CD14-positive monocyte (primary cell): ENCODE measurements around the gene COLEC11. TPM values are rescaled to one million over a fixed set of nuclear protein-coding genes. Genes with fewer than 3 reads are reported as not detected.

ENCODE experiments used
- DNase-seq, 3 donors: peaks; one replicate each; pipeline ENCODE4 v3.0.0-alpha.2; 2011 to 2022
- H2AFZ ChIP-seq: 2 replicates; pipeline ENCODE4 v1.6.0; 2012; ENCODE audit warnings: mild to moderate bottlenecking, low read depth, low read length, inconsistent platforms; ENCODE audit not compliant: insufficient read depth, poor library complexity, severe bottlenecking
- H3K27ac ChIP-seq, 2 donors: 1 replicate in 1 of 2; 2 replicates in 1 of 2; pipeline ENCODE4 v1.5.1; 2012 to 2013; ENCODE audit warnings: low read length in 2 of 2, control low read depth in 1 of 2, inconsistent platforms in 1 of 2, low read depth in 1 of 2, mild to moderate bottlenecking in 1 of 2
- H3K27me3 ChIP-seq, 2 donors: one replicate each; pipeline versions ENCODE4 v1.6.0 to v1.6.1; 2011 to 2013; ENCODE audit warnings: low read length in 2 of 2; ENCODE audit not compliant: control insufficient read depth in 2 of 2, insufficient read depth in 2 of 2
- H3K36me3 ChIP-seq, 2 donors: replicated peaks in 1 of 2; 1 replicate in 1 of 2; 2 replicates in 1 of 2; pipeline versions ENCODE4 v1.5.1 to v1.6.1; 2012 to 2013; ENCODE audit warnings: low read length in 2 of 2, control low read depth in 1 of 2, inconsistent platforms in 1 of 2, mild to moderate bottlenecking in 1 of 2; ENCODE audit not compliant: insufficient read depth in 2 of 2, control insufficient read depth in 1 of 2
- H3K4me1 ChIP-seq, 2 donors: 1 replicate in 1 of 2; 2 replicates in 1 of 2; pipeline versions ENCODE4 v1.5.1 to v1.6.1; 2012 to 2013; ENCODE audit warnings: low read length in 2 of 2, control low read depth in 1 of 2, inconsistent platforms in 1 of 2, mild to moderate bottlenecking in 1 of 2, moderate library complexity in 1 of 2; ENCODE audit not compliant: insufficient read depth in 2 of 2, control insufficient read depth in 1 of 2
- H3K4me2 ChIP-seq: replicated peaks from 2 replicates; pipeline ENCODE3; 2012; ENCODE audit warnings: low read length, moderate library complexity, mild to moderate bottlenecking; ENCODE audit not compliant: poor library complexity, severe bottlenecking; ENCODE audit errors: extremely low read depth
- H3K4me3 ChIP-seq, 3 experiments: fragments of 200-600 bp in 1 of 3; sonication (generic) in 1 of 3; replicated peaks in 1 of 3; 1 replicate in 2 of 3; 2 replicates in 1 of 3; pipeline ENCODE4 v1.5.1; 2011 to 2013; ENCODE audit warnings: low read length in 3 of 3, mild to moderate bottlenecking in 3 of 3, control low read depth in 2 of 3, low read depth in 2 of 3, inconsistent platforms in 1 of 3, moderate library complexity in 1 of 3
- H3K79me2 ChIP-seq: 2 replicates; pipeline ENCODE4 v1.6.0; 2012; ENCODE audit warnings: mild to moderate bottlenecking, control low read depth, inconsistent platforms, low read length, moderate library complexity; ENCODE audit not compliant: insufficient read depth
- H3K9ac ChIP-seq: 2 replicates; pipeline ENCODE4 v1.6.0; 2017; ENCODE audit warnings: low read length, mild to moderate bottlenecking; ENCODE audit not compliant: insufficient read depth, poor library complexity, severe bottlenecking
- H3K9me3 ChIP-seq, 2 donors: replicated peaks in 1 of 2; 1 replicate in 1 of 2; 2 replicates in 1 of 2; pipeline versions ENCODE4 v1.5.1 to v1.6.1; 2012 to 2013; ENCODE audit warnings: low read length in 2 of 2, control low read depth in 1 of 2; ENCODE audit not compliant: control insufficient read depth in 1 of 2, insufficient read depth in 1 of 2
- H4K20me1 ChIP-seq: 2 replicates; pipeline ENCODE4 v1.6.0; 2012; ENCODE audit warnings: mild to moderate bottlenecking, low read length, control low read depth, moderate library complexity; ENCODE audit not compliant: insufficient read depth
- H3K27ac Mint-ChIP-seq, 7 donors: one replicate each; pipeline ENCODE4 v1.8.0; 2020; ENCODE audit warnings: mild to moderate bottlenecking in 7 of 7, mixed read lengths in 7 of 7, moderate library complexity in 6 of 7, inconsistent platforms in 2 of 7
- H3K27me3 Mint-ChIP-seq, 3 donors: one replicate each; pipeline ENCODE4 v1.8.0; 2021 to 2022; ENCODE audit warnings: low read depth in 3 of 3, mild to moderate bottlenecking in 3 of 3, mixed read lengths in 3 of 3, moderate library complexity in 3 of 3, inconsistent platforms in 1 of 3
- H3K36me3 Mint-ChIP-seq, 2 donors: one replicate each; pipeline ENCODE4 v1.8.0; 2020; ENCODE audit warnings: mixed read lengths in 2 of 2, inconsistent platforms in 1 of 2, mild to moderate bottlenecking in 1 of 2
- H3K4me1 Mint-ChIP-seq: one replicate; pipeline ENCODE4 v1.8.0; 2020; ENCODE audit warnings: mild to moderate bottlenecking, mixed read lengths
- H3K4me3 Mint-ChIP-seq, 2 donors: one replicate each; pipeline ENCODE4 v1.8.0; 2020; ENCODE audit warnings: mild to moderate bottlenecking in 2 of 2, mixed read lengths in 2 of 2, moderate library complexity in 1 of 2
- H3K9me3 Mint-ChIP-seq, 7 donors: one replicate each; pipeline ENCODE4 v1.8.0; 2020 to 2022; ENCODE audit warnings: mixed read lengths in 7 of 7, mild to moderate bottlenecking in 6 of 7, moderate library complexity in 6 of 7, inconsistent platforms in 2 of 7
- WGBS: methylation state at CpG from one replicate; pipeline ENCODE4 v1.1.5; 2013; ENCODE audit warnings: missing lambda C conversion rate; ENCODE audit not compliant: insufficient coverage; 5-methylcytosine and 5-hydroxymethylcytosine counted together
- intact Hi-C, 2 donors: fragments of 100-400 bp; cut with micrococcal nuclease; formaldehyde crosslinking; loops; one replicate each; pipeline versions ENCODE4 v1.15.0 to v1.15.1; 2023
- polyA minus RNA-seq: library from RNA; depleted of rRNA, polyadenylated mRNA; stranded (reverse); fragments of >200 nt; gene quantifications from 2 replicates; pipeline ENCODE4 v1.2.3, GENCODE V29; 2012
- polyA plus RNA-seq, 3 donors: library from polyadenylated mRNA; depleted of rRNA in 1 of 3; unstranded in 2 of 3; stranded (reverse) in 1 of 3; fragments of 300-500 nt in 2 of 3; fragments of >200 nt in 1 of 3; fragmentation: Illumina TruSeq in 2 of 3; gene quantifications; 1 replicate in 2 of 3; 2 replicates in 1 of 3; pipeline ENCODE4 v1.2.3, GENCODE V29; 2012 to 2021
- total RNA-seq, 12 experiments: library from RNA in 1 of 12; stranded (reverse) in 1 of 12; fragments of 120-200 nt in 1 of 12; gene quantifications; one replicate each; pipeline ENCODE4 v1.2.4 and lab custom pipeline; 2013 to 2026; ENCODE audit warnings: mixed read lengths in 6 of 12, inconsistent platforms in 1 of 12
- TF ChIP-seq, protein P1 (sequence below): fragments of 200-600 bp; IDR thresholded peaks from one replicate; pipeline ENCODE4 v1.8.0; 2022; ENCODE audit warnings: antibody characterized with exemption, mild to moderate bottlenecking

Gene COLEC11
- total RNA-seq (2013): 0.17 TPM
- polyA plus RNA-seq: not detected
- 0.48 TPM in 1 of 2 replicates, not detected in the other for polyA minus RNA-seq
- total RNA-seq (lab: John Stamatoyannopoulos, UW): 0 to 0.75 (median 0.08) reads per million in 11 experiments

GRCh38 chr2:3594493-3595281, at the start of gene COLEC11:
Gene COLEC11 (plus strand): TSS chr2:3595112. CDS start chr2:3604341, 9,229 bp downstream.
- WGBS: 48% methylated on average over 37 of the region's 40 CpGs
- H3K4me1 Mint-ChIP-seq: peaks cover 7% of the 10 kb centered on the region
- H3K4me3 ChIP-seq: no peak within 1 kb of the TSS
- TF ChIP-seq, protein P1, sequence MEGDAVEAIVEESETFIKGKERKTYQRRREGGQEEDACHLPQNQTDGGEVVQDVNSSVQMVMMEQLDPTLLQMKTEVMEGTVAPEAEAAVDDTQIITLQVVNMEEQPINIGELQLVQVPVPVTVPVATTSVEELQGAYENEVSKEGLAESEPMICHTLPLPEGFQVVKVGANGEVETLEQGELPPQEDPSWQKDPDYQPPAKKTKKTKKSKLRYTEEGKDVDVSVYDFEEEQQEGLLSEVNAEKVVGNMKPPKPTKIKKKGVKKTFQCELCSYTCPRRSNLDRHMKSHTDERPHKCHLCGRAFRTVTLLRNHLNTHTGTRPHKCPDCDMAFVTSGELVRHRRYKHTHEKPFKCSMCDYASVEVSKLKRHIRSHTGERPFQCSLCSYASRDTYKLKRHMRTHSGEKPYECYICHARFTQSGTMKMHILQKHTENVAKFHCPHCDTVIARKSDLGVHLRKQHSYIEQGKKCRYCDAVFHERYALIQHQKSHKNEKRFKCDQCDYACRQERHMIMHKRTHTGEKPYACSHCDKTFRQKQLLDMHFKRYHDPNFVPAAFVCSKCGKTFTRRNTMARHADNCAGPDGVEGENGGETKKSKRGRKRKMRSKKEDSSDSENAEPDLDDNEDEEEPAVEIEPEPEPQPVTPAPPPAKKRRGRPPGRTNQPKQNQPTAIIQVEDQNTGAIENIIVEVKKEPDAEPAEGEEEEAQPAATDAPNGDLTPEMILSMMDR: no peak
- no peaks in the 10 kb centered on the region for H3K79me2 ChIP-seq
- peaks cover 0 to 4% (median 0%) of the 10 kb centered on the region in 7 donors for H3K9me3 Mint-ChIP-seq
- no peaks in the 10 kb centered on the region for H3K9me3 ChIP-seq
- H3K36me3 Mint-ChIP-seq: no peaks in the 10 kb centered on the region
- peaks cover 0 to 12% of the 10 kb centered on the region in 2 donors for H3K27me3 ChIP-seq
- no peak within 1 kb of the TSS for H3K4me2 ChIP-seq
- H3K27ac Mint-ChIP-seq: no peak within 1 kb of the TSS
- H3K27me3 Mint-ChIP-seq: peaks cover 13 to 25% (median 15%) of the 10 kb centered on the region in 3 donors
- H4K20me1 ChIP-seq: no peaks in the 10 kb centered on the region
- no peak within 1 kb of the TSS for H3K27ac ChIP-seq
- H3K9ac ChIP-seq: no peak within 1 kb of the TSS
- intact Hi-C loops: no loop called here
- peaks cover 0 to 4% of the 10 kb centered on the region in 2 donors for H3K4me1 ChIP-seq
- no peak within 1 kb of the TSS for H2AFZ ChIP-seq
- DNase-seq: no peak
- peak within 1 kb of the TSS in 1 of 2 donors; percentile 37 for H3K4me3 Mint-ChIP-seq
- no peaks in the 10 kb centered on the region for H3K36me3 ChIP-seq

DNA sequence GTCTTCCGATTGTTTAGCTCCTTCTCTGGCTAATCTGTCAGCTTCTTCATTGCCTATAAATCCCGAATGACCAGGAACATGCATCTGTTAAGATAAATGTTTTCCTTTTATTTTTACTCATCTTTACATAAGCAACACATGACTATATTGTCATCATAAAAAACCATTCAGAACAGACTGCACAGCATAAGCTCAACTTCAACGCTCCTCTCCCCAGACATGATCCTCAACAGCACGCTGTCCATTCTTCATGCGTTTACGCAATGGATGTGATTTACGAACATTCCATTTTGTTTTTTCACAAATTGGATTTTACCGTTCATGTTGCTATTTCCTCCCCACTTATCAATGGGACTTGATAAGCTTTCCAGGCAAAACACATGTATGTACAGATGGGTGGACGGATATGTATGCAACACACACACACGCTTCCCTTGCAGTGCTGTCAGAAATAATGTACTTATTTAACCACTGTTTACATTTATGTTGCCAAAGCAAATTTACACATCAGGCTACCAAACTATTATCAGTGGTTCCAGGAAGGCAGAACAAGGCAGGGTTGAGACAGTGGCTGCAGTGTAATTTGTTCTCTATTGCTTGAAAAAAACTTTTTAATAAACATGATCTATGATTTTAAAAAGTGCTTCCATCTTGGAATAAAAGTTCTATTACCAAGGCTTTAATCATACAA, 49.0 kb upstream of the COLEC11 start:
- no peaks in the 10 kb centered on the region for H4K20me1 ChIP-seq
- H3K4me3 Mint-ChIP-seq: no peak overlapping the region
- peaks cover 88 to 98% of the 10 kb centered on the region in 2 donors for H3K36me3 Mint-ChIP-seq
- no peaks in the 10 kb centered on the region for H3K27me3 Mint-ChIP-seq
- TF ChIP-seq, protein P1: no peak
- H3K4me1 Mint-ChIP-seq: no peaks in the 10 kb centered on the region
- H3K79me2 ChIP-seq: no peaks in the 10 kb centered on the region
- no peaks in the 10 kb centered on the region for H3K4me1 ChIP-seq
- H3K27ac ChIP-seq: no peak overlapping the region
- H2AFZ ChIP-seq: no peak overlapping the region
- DNase-seq: no peak
- H3K9me3 ChIP-seq: no peaks in the 10 kb centered on the region
- H3K4me3 ChIP-seq: no peak overlapping the region
- WGBS: 100% methylated on average over 3 of the region's 10 CpGs
- H3K9me3 Mint-ChIP-seq: peaks cover 0 to 3% (median 0%) of the 10 kb centered on the region in 7 donors
- no peak overlapping the region for H3K27ac Mint-ChIP-seq
- no peak overlapping the region for H3K4me2 ChIP-seq
- no peaks in the 10 kb centered on the region for H3K27me3 ChIP-seq
- no peak overlapping the region for H3K9ac ChIP-seq
- intact Hi-C loops: loop anchor here in 1 of 2 donors (5.0 kb wide), 1 partner anchor 36 kb away; no protein-coding TSS in a partner anchor
- H3K36me3 ChIP-seq: peaks cover 85 to 100% of the 10 kb centered on the region in 2 donors
